Measurements from ENCODE around the gene MGARP.
A peak's percentile ranks its signal among the peaks of the same experiment; 100 is the strongest.

The MGARP gene

DNA sequence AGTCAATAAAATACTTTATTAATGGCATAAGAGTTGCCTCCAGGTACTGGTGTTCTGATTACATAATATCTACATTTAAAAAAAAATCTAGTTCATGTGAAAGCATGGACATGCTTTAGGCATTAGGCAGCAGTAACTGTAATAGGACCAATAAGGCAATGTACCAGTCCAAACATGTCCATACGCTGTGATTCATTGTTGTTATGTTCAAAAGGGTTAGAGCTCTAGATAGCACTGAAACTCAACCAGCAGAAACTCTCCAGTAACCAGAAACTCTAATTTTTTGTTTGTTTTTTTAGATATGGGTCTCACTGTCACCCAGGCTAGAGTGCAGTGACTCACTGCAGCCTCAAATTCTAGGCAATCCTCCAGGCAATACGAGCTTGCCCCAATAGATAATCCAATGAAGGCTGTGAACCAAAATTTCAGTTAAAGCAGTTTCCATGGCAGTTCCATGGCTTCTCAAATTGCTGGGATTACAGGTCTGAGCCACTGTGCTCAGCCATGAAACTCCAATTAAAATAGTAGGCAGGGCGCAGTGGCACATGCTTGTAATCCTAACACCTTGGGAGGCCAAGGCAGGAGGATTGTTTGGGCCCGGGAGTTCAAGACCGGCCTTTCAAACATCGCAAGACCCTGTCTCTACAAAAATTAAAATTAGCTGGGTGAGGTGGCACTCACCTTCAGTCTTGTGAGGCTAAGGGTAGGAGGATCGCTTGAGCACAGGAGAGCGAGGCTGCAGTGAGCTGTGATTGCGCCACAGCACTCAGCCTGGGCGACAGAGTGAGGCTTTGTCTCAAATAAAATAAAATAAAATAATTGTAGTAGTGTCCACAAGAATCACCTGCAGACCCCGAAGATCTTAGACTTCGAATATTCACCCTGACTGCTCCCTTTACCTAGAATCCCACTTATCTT, 36.3 kb downstream of the MGARP start:
- DNase-seq (ENCODE audit: low spot score) = no peak

DNA sequence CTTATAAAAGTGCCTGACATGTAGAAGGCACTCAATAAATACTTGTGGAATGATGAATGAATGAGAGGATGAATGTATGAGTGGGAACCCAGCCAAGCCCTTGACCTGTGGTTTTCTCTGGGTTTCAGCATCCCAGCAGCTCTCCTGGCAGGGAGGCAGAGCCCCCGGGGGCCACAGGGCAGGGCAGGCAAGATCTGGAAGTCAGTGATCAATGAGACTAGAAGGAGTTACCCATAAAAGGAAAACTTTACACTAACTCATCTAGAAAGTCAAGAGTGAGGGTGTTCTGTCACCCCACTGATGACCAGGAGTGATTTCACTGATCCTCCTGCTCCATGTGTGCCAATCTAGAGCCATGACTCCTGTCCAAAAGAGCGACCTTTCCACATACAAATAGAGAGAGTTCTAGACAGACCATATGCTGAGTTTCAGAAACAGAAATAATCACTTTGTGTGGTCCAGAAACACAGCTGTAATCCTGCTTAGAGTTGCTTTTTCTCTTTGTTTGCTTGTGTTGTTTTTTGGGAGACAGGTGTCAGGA, 37.4 kb downstream of the MGARP start:
- no peak for DNase-seq (ENCODE audit: low spot score)

DNA sequence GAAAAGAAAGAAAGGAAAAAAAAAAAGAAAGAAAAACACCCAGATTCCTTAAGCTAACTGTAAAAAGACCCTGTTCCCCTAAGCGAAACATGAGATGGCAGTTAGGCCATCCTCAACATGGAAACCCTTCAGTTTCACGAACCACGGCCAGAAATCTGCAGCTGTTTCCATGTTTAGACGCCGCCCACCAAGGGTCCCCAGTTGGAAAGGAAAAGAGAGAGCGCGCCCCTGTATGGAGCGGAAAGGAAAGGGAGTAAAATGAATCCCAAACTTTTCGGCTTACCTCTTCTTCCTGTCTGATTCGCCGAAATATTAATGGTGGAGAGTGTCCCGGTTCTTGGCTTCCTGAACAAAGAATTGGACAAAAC, 38.3 kb downstream of the MGARP start:
- DNase-seq (ENCODE audit: low spot score) = no peak

DNA sequence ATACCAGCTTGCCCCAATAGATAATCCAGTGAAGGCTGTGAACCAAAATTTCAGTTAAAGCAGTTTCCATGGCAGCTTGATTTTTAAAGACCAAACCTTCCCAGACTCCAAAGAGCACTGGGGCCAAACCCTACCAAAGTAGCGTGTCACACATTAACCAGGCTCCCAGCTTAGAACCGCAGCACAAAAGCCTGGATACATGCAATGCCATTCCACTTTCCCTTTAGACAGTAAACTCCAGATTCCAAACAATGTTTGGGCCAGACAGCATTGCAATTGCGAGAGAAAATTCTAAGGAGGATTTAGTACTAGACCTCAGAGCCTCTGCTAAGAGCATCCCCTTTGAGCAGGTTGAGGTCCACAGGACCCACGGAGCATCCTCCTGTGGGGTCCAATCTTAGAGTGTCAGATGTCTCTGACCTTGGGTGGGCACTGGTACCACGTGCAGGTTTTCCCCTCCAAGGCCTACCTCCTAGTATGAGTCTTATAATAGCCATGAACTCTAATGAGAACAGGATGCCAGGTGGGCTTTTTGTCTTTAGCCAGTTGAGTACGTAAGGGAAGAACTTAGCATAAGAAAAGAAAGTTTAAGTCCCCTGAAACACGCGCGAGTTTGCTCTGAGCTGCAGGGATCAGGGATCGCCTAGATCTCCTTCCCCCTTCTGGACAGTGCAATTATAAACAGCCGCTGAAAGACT, 38.8 kb downstream of the MGARP start:
- no peak for DNase-seq (ENCODE audit: low spot score)

DNA sequence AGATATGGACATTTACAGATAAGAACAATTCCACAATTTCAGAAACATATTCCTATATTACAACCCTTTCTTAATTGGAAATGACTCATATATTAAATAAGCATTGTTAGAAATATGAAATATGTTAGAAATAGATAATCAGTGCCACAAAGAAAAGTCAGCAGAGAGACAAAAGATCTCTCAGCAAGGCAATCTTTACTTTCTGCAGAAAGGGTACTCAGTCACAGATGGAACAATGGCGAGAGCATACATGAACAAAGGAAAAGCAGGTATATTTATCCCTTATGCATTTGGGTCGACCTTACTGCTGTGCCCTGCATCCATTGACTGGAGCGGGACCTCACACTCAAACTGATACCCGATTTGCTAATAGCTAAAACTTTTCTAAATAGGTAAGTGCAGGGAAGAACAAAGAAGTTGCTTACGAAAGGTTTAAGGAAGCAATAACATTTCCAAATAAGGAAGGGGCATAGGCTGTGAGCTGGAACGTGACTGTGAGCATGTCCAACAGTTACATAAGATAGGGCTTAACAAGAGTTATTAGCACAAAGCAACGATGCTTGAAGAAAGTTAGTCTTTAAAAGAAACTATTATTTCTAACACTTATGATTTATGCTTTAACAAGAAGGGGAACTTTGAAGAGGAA, 40.8 kb downstream of the MGARP start:
- no peak for DNase-seq (ENCODE audit: low spot score)

DNA sequence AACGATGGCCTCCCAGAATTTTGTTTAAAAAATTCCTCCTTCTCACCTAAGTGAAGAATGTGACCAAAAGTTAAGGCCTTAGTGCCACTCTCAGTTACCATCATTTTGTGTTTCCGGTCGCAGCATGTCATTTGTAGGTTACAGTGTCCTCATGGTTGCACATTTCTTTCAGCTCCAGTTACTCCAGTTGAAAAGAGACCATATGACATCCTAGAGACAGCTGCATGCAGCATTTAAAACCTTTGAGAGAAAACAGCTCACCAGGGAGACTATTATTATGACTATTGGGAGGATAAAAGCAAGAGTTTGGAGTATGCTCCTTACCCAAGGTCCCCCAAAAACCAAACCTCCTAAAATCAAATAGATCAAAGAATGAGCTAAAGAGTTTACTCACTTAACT, 45.8 kb downstream of the MGARP start:
- DNase-seq (ENCODE audit: low spot score) = no peak

DNA sequence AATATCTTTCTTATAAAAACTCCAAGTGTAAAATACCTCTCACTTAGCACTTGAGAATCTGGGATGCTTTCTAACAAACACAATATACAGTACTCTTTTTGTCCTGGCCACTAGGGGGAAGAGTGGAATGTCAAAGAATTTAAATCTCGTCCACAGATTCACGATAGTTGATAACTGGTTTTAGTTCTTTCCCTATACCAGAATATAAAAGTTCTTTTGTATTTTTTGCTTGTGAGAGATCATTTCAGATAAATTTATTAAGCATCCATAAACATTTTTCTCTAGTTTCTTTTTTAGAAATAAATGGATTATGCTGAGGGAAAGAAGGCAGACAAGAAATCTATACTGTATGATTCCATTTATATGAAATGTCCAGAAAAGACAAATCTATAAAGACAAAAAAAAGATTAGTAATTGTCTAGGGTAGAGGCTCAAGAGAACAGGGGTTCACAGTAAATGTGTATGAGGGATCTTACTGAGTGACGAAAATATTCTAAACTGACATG, 50.4 kb downstream of the MGARP start:
- peak; percentile 33 for DNase-seq (ENCODE audit: low spot score)

DNA sequence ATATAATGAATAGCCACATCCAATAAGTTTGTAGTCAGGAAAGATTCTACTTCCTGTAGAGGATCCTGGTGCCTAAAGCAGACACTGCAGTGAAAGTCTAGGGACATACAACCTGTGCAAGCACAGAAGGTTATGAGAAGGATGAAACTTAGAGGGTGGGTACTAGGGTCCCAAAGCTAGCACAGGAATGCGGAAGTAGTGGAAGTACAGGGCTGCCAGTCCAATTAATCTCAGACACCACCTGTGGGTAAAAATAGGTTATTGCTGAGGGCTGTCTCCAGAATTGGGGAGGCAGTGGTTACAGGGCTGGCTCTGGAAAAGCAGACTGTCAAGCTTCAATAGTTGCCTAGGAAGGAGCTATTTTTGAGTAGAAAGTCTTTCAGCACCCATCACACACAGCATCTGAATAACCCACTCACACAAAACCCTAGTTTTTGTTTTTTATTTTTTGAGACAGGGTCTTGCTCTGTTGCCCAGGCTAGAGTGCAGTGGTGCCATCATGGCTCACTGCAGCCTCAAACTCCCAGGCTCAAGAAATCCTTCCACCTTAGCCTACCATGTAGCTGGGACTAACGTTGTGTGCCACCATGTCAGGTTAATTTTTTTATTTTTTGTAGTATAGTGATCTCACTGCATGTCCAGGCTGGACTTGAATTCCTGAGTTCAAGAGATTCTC, 52.2 kb downstream of the MGARP start:
- peak; percentile 15 for DNase-seq (ENCODE audit: low spot score)

DNA sequence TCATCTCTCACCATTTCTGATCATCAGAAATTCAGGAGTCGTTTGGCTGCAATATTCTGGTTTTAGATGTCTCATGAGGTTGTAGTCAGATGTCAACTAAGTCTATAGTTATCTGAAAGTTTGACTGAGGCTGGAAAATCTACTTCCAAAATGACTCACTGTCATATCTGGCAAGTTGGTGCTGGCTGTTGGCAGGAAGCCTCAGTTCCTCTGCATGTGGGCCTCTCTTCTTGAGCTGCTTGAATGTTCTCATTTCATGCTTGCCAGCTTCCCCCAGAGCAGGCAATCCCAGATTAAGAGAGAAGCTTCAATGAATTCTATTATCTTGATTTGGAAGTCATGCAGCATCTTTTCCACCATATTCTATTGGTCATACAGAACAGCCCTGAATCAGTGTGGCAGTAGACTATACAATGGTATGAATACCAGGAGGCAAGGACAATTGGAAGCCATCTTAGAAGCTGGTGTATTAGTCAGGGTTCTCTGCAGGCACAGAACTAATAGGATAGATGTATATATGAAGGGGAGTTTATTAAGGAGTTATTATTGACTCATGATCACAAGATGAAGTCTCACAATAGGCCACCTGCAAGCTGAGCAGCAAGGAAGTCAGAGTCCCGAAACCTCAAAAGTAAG, 56.2 kb downstream of the MGARP start:
- no peak for DNase-seq (ENCODE audit: low spot score)

DNA sequence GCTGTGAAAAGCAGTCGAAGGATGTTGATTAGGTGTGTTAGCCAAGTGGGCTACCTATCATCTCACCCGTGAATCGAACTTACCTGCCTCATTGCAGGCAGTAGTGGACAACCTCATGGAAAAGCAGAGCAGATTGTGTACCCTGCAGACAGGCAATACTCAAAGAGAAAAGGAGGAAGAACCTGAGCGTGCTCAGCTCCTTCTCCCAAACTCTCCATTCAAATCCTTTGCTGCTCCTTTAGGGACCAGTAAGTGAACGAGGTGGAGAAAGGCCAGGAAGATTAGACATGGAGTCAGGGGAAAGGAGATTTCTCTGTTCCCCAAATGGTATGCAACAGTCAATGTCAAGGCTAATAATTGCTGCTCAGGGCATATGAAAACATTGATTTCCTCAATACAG, 57.8 kb downstream of the MGARP start:
- no peak for DNase-seq (ENCODE audit: low spot score)

DNA sequence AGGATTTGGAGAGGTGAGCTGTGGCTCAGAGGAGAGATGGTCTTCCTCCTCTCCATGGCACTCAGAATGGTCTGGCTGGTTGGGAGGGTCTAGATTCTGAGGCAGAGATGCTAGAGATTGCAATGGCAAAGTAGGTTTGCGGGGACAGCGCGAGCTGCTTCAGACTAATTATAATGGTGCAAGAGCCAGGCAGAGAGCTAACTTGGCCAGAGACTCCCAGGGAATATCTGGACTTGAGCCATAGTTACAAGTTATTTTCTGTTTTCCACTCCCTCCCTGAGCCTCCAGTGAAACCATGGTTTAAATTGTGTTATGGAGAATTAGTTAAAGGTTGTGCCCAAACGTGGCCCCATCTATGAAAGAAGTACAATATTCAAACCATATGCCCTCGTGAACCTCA, 58.3 kb downstream of the MGARP start:
- no peak for DNase-seq (ENCODE audit: low spot score)

DNA sequence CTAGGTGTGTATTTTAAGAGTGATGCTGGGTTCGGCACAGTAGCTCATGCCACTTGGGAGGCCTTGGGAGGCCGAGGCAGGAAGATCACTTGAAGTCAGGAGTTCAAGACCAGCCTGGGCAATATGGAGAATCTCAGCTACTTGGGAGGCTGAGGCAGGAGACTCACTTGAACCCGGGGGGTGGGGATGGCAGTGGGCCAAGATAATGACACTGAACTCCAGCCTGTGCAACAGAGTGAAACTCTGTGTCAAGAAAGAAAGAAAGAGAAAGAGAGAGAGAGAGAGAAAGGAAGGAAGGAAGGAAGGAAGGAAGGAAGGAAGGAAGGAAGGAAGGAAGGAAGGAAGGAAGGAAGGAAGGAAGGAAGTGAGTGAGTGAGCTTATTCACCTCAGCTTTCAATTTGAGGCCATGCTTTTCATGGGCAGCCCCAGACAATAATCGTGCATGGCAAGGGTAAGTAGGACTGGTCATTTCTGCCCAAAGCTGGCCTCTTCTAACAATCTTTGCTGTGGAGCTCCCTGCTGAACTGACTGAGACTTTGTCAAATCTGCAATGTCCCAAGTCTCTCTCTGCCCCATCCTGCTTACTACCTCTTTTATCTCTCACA, 60.5 kb downstream of the MGARP start:
- no peak for DNase-seq (ENCODE audit: low spot score)
